ENCODE results near the gene PIGN. TPM values are rescaled to one million over a fixed set of nuclear protein-coding genes. Genes with fewer than 3 reads are reported as not detected.

The PIGN gene
- total and polyA plus RNA-seq, 2 of the 8 experiments (the other 6 are each of a cell fraction or from before 2014, with no cell fraction given): 20.9 to 26.3 TPM

GRCh38 chr18:62089174-62089573, 97.7 kb downstream of the PIGN start (continued):
- TF ChIP-seq ZNF274 (IDR thresholded peaks at IDR 0.05; ENCODE audit: borderline replicate concordance, extremely low read depth, low read length) (no peak), RNF2 (IDR thresholded peaks at IDR 0.05; ENCODE audit: borderline replicate concordance, low read depth, low read length, missing control alignments, poor library complexity, severe bottlenecking) (no peak), GTF2F1 (IDR thresholded peaks at IDR 0.05; ENCODE audit: borderline replicate concordance, low read depth, low read length) (no peak), SUZ12 (IDR thresholded peaks at IDR 0.05; ENCODE audit: low read length) (no peak)

Measured in H1 (cell line).